Measurements from ENCODE around the gene NBL1.

The NBL1 gene

GRCh38 chr1:19615438-19615837, 28.7 kb upstream of the NBL1 start:
- Histone ChIP-seq H3K27ac (ENCODE audit: low read depth, low read length) (no peak overlapping the region), H3K79me2 (ENCODE audit: control insufficient read depth, low read length) (peaks cover 84% of the 10 kb centered on the region), H3K9me2 (replicated peaks; ENCODE audit: control insufficient read depth, low read length) (no peaks in the 10 kb centered on the region), H3K4me1 (ENCODE audit: control insufficient read depth, low read length) (no peaks in the 10 kb centered on the region), H3K36me3 (ENCODE audit: control insufficient read depth, low read length) (peaks cover 50% of the 10 kb centered on the region), H3K4me3 (ENCODE audit: low read length) (no peak overlapping the region), H3F3A (ENCODE audit: control insufficient read depth, insufficient read depth) (no peaks in the 10 kb centered on the region), H3K27me3 (ENCODE audit: control insufficient read depth, low read length) (no peaks in the 10 kb centered on the region), H3K9me3 (ENCODE audit: control insufficient read depth, insufficient read depth, low read length) (no peaks in the 10 kb centered on the region), H3K4me2 (ENCODE audit: low read length) (no peak overlapping the region), H4K20me1 (ENCODE audit: control insufficient read depth, insufficient read depth, low read depth, low read length) (peaks cover 20% of the 10 kb centered on the region; the same call in 1 of the 2 replicates)
- no peak for TF ChIP-seq CTCF (IDR thresholded peaks at IDR 0.05; ENCODE audit: low read depth, low read length, poor library complexity, severe bottlenecking)
- TF ChIP-seq EZH2phosphoT487 (IDR thresholded peaks at IDR 0.05; ENCODE audit: borderline replicate concordance, low read length) = no peak

DNA sequence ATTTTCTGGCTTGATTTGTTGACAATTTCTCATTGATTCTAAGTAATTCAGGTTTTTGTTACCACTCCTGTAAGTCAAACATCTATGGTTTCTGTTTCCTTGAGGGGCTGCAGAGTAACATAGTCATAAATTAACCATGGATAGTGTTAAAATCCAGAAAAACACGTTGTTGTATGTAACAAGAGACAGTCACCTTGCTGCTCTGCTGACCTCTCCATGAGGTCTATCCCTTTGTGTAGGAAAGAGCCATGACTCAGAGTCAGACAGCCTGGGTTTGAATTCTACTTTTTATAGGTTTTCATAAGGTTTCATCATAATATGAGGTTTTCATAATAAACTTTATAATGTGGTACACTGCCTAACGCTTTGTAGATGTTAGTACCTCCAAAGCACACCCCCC, 27.6 kb upstream of the NBL1 start:
- no peak overlapping the region for H3K4me2 ChIP-seq (ENCODE audit: low read length)
- no peaks in the 10 kb centered on the region for H3K9me3 ChIP-seq (ENCODE audit: control insufficient read depth, insufficient read depth, low read length)
- H3K9me2 ChIP-seq (replicated peaks; ENCODE audit: control insufficient read depth, low read length) = no peaks in the 10 kb centered on the region
- no peaks in the 10 kb centered on the region for H3F3A ChIP-seq (ENCODE audit: control insufficient read depth, insufficient read depth)
- no peaks in the 10 kb centered on the region for H3K4me1 ChIP-seq (ENCODE audit: control insufficient read depth, low read length)
- no peak for TF ChIP-seq CTCF (IDR thresholded peaks at IDR 0.05; ENCODE audit: low read depth, low read length, poor library complexity, severe bottlenecking)
- H3K4me3 ChIP-seq (ENCODE audit: low read length) = no peak overlapping the region
- peaks cover 54% of the 10 kb centered on the region for H3K36me3 ChIP-seq (ENCODE audit: control insufficient read depth, low read length)
- peaks cover 85% of the 10 kb centered on the region for H3K79me2 ChIP-seq (ENCODE audit: control insufficient read depth, low read length)
- no peak overlapping the region for H3K27ac ChIP-seq (ENCODE audit: low read depth, low read length)
- peaks cover 23% of the 10 kb centered on the region; the same call in 1 of the 2 replicates for H4K20me1 ChIP-seq (ENCODE audit: control insufficient read depth, insufficient read depth, low read depth, low read length)
- H3K27me3 ChIP-seq (ENCODE audit: control insufficient read depth, low read length) = no peaks in the 10 kb centered on the region

DNA sequence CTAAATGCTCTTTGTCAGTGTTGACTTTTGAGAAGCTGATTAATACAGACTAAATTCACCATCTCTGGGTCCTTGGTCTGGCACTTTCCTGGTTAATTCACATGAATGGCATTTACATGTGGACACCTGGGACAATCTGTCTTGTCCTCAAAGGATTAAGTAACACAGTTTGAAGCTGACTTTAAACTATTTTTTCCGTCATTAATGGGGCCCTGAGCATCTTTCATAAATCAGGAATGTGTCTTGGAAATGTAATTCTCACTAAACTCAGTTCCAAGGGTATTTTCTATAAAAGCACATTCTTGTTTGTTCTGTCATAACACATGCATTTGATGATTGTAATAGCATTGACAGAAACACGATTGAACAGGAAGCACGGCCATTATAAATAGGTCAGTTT, 26.7 kb upstream of the NBL1 start:
- no peak overlapping the region for H3K27ac ChIP-seq (ENCODE audit: low read depth, low read length)

More for the DNA sequence above, 26.7 kb upstream of the NBL1 start:
- no peak overlapping the region for H3K4me2 ChIP-seq (ENCODE audit: low read length)
- no peaks in the 10 kb centered on the region for H3K9me3 ChIP-seq (ENCODE audit: control insufficient read depth, insufficient read depth, low read length)
- H3K27me3 ChIP-seq (ENCODE audit: control insufficient read depth, low read length) = no peaks in the 10 kb centered on the region
- H3K4me1 ChIP-seq (ENCODE audit: control insufficient read depth, low read length) = no peaks in the 10 kb centered on the region
- no peak overlapping the region for H3K4me3 ChIP-seq (ENCODE audit: low read length)
- peaks cover 90% of the 10 kb centered on the region for H3K79me2 ChIP-seq (ENCODE audit: control insufficient read depth, low read length)
- no peaks in the 10 kb centered on the region for H3K9me2 ChIP-seq (replicated peaks; ENCODE audit: control insufficient read depth, low read length)
- H3K36me3 ChIP-seq (ENCODE audit: control insufficient read depth, low read length) = peaks cover 61% of the 10 kb centered on the region
- peaks cover 26% of the 10 kb centered on the region; the same call in 1 of the 2 replicates for H4K20me1 ChIP-seq (ENCODE audit: control insufficient read depth, insufficient read depth, low read depth, low read length)
- no peaks in the 10 kb centered on the region for H3F3A ChIP-seq (ENCODE audit: control insufficient read depth, insufficient read depth)
- no peak for TF ChIP-seq CTCF (IDR thresholded peaks at IDR 0.05; ENCODE audit: low read depth, low read length, poor library complexity, severe bottlenecking)
- TF ChIP-seq EZH2phosphoT487 (IDR thresholded peaks at IDR 0.05; ENCODE audit: borderline replicate concordance, low read length) = no peak

Data from DOHH2 (cell line).